Measurements from ENCODE around the gene UGCG. TPM values are rescaled to one million over a fixed set of nuclear protein-coding genes. Genes with fewer than 3 reads are reported as not detected.

UGCG gene
- total and polyA plus RNA-seq, 4 donors = 22.3 to 102 (median 33.6) TPM

GRCh38 chr9:111966124-111966723 is 69.6 kb downstream of the UGCG start:
- no peaks in the 10 kb centered on the region for H3K9me3 ChIP-seq (ENCODE audit: control insufficient read depth, insufficient read depth, low read length)
- H3K27ac ChIP-seq (ENCODE audit: low read depth, low read length) = no peak overlapping the region
- 96% methylated on average over 4 of the region's 15 CpGs for WGBS (ENCODE audit: insufficient coverage)
- H3K4me3 ChIP-seq (ENCODE audit: low read depth, low read length) = no peak overlapping the region
- H3K27me3 ChIP-seq (ENCODE audit: control insufficient read depth, insufficient read depth, low read length) = no peaks in the 10 kb centered on the region
- no peak for DNase-seq (ENCODE audit: low read depth in 4 of 6, low spot score in 6 of 6)
- H3K36me3 ChIP-seq (ENCODE audit: control insufficient read depth, insufficient read depth, low read length) = no peaks in the 10 kb centered on the region
- no peaks in the 10 kb centered on the region for H3K4me1 ChIP-seq (ENCODE audit: control insufficient read depth, insufficient read depth, low read length)

- no CpG with 5 or more reads among the region's 1 CpG for whole genome bisulfite sequencing (ENCODE audit: insufficient coverage)
- no peaks in the 10 kb centered on the region for H3K27me3 ChIP-seq (ENCODE audit: control insufficient read depth, insufficient read depth, low read length)
- H3K4me3 ChIP-seq (ENCODE audit: low read depth, low read length) = no peak overlapping the region
- no peaks in the 10 kb centered on the region for H3K36me3 ChIP-seq (ENCODE audit: control insufficient read depth, insufficient read depth, low read length)
- no peaks in the 10 kb centered on the region for H3K4me1 ChIP-seq (ENCODE audit: control insufficient read depth, insufficient read depth, low read length)
- no peaks in the 10 kb centered on the region for H3K9me3 ChIP-seq (ENCODE audit: control insufficient read depth, insufficient read depth, low read length)
- DNase-seq (ENCODE audit: low read depth in 4 of 6, low spot score in 6 of 6) = no peak
- no peak overlapping the region for H3K27ac ChIP-seq (ENCODE audit: low read depth, low read length)
These were observed 70.3 kb downstream of the UGCG start for GRCh38 chr9:111966861-111967291.

DNA sequence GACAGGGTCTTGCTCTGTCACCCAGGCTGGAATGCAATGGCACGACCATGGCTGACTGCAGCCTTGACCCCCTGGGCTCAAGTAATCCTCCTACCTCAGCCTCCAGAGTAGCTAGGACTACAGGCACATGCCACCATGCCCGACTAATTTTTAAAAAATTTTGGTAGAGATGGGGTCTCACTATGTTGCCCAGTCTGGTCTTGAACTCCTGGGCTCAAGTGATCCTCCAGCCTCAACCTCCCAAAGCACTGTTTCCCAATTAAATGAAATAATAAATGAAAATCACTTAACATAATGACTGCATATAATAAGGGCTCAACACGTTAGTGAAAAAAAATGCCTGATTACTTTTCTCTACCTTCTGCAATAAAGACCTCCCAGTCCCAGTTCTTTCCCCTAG is 71.0 kb downstream of the UGCG start:
- no CpG with 5 or more reads among the region's 3 CpGs for WGBS (ENCODE audit: insufficient coverage)
- H3K27me3 ChIP-seq (ENCODE audit: control insufficient read depth, insufficient read depth, low read length) = no peaks in the 10 kb centered on the region
- no peaks in the 10 kb centered on the region for H3K9me3 ChIP-seq (ENCODE audit: control insufficient read depth, insufficient read depth, low read length)

DNA sequence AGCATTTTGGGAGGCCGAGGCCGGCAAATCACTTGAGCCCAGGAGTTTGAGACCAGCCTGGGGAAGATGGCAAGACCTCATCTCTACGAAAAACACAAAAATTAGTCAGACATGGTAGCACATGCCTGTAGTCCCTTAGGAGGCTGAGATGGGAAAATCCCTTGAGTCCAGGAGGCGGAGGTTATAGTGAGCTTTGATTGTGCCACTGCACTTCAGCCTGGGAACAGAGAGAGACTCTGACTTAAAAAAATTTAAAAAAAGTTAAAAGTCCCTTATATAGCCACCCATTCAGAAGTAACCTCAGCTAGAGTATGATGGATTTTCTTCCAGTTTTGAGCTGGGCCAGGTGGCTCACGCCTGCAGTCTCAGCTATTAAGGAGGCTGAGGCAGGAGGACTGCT is 72.4 kb downstream of the UGCG start:
- H3K27me3 ChIP-seq (ENCODE audit: control insufficient read depth, insufficient read depth, low read length) = no peaks in the 10 kb centered on the region
- no peaks in the 10 kb centered on the region for H3K9me3 ChIP-seq (ENCODE audit: control insufficient read depth, insufficient read depth, low read length)
- H3K4me3 ChIP-seq (ENCODE audit: low read depth, low read length) = no peak overlapping the region
- H3K4me1 ChIP-seq (ENCODE audit: control insufficient read depth, insufficient read depth, low read length) = no peaks in the 10 kb centered on the region
- no peak overlapping the region for H3K27ac ChIP-seq (ENCODE audit: low read depth, low read length)
- no peaks in the 10 kb centered on the region for H3K36me3 ChIP-seq (ENCODE audit: control insufficient read depth, insufficient read depth, low read length)
- 100% methylated on average over 2 of the region's 5 CpGs for WGBS (ENCODE audit: insufficient coverage)
- no peak for DNase-seq (ENCODE audit: low read depth in 4 of 6, low spot score in 6 of 6)

More for the DNA sequence above, 71.0 kb downstream of the UGCG start:
- Histone ChIP-seq H3K36me3 (ENCODE audit: control insufficient read depth, insufficient read depth, low read length) (no peaks in the 10 kb centered on the region), H3K4me3 (ENCODE audit: low read depth, low read length) (no peak overlapping the region), H3K4me1 (ENCODE audit: control insufficient read depth, insufficient read depth, low read length) (no peaks in the 10 kb centered on the region), H3K27ac (ENCODE audit: low read depth, low read length) (no peak overlapping the region)
- DNase-seq (ENCODE audit: low read depth in 4 of 6, low spot score in 6 of 6) = no peak

- Histone ChIP-seq H3K4me3 (ENCODE audit: low read depth, low read length) (no peak overlapping the region), H3K27me3 (ENCODE audit: control insufficient read depth, insufficient read depth, low read length) (no peaks in the 10 kb centered on the region), H3K9me3 (ENCODE audit: control insufficient read depth, insufficient read depth, low read length) (no peaks in the 10 kb centered on the region), H3K36me3 (ENCODE audit: control insufficient read depth, insufficient read depth, low read length) (no peaks in the 10 kb centered on the region), H3K4me1 (ENCODE audit: control insufficient read depth, insufficient read depth, low read length) (no peaks in the 10 kb centered on the region), H3K27ac (ENCODE audit: low read depth, low read length) (no peak overlapping the region)
- DNase-seq (ENCODE audit: low read depth in 4 of 6, low spot score in 6 of 6) = no peak
- WGBS (ENCODE audit: insufficient coverage) = 65% methylated on average over 5 of the region's 8 CpGs
These were observed 73.0 kb downstream of the UGCG start for GRCh38 chr9:111969622-111970021.

DNA sequence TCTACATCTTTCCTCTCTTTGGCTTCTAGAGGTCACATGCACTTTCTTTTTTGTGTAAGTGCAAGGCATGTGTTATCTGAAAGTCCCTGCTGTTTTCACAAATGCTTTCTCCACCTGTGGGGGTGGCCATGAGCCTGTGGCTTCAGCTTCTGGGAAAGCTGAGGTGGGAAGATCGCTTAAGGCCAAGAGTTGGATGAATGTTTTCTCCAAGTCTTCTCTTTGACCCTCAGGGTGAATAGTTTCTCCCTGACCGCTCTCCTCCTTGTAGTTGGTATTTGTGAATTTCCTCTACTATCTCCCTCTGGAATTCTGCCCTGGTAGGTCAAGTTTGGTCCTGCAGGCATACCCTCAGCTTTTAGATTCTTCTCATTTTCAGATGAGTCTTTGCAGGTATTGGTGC is 74.2 kb downstream of the UGCG start:
- DNase-seq (ENCODE audit: low read depth in 4 of 6, low spot score in 6 of 6) = no peak
- no peaks in the 10 kb centered on the region for H3K27me3 ChIP-seq (ENCODE audit: control insufficient read depth, insufficient read depth, low read length)
- H3K36me3 ChIP-seq (ENCODE audit: control insufficient read depth, insufficient read depth, low read length) = no peaks in the 10 kb centered on the region
- H3K27ac ChIP-seq (ENCODE audit: low read depth, low read length) = no peak overlapping the region
- no peaks in the 10 kb centered on the region for H3K9me3 ChIP-seq (ENCODE audit: control insufficient read depth, insufficient read depth, low read length)
- H3K4me1 ChIP-seq (ENCODE audit: control insufficient read depth, insufficient read depth, low read length) = no peaks in the 10 kb centered on the region
- no peak overlapping the region for H3K4me3 ChIP-seq (ENCODE audit: low read depth, low read length)
- WGBS (ENCODE audit: insufficient coverage) = no CpG with 5 or more reads among the region's 2 CpGs

- no peak overlapping the region for H3K27ac ChIP-seq (ENCODE audit: low read depth, low read length)
- 56% methylated on average over 9 of the region's 12 CpGs for WGBS (ENCODE audit: insufficient coverage)
These were observed 77.6 kb downstream of the UGCG start for GRCh38 chr9:111974092-111974681.

GRCh38 chr9:111975709-111976108 is 79.1 kb downstream of the UGCG start:
- H3K4me3 ChIP-seq (ENCODE audit: low read depth, low read length) = no peak overlapping the region
- no peaks in the 10 kb centered on the region for H3K4me1 ChIP-seq (ENCODE audit: control insufficient read depth, insufficient read depth, low read length)
- H3K9me3 ChIP-seq (ENCODE audit: control insufficient read depth, insufficient read depth, low read length) = no peaks in the 10 kb centered on the region
- no peak overlapping the region for H3K27ac ChIP-seq (ENCODE audit: low read depth, low read length)
- DNase-seq (ENCODE audit: low read depth in 4 of 6, low spot score in 6 of 6) = no peak
- H3K36me3 ChIP-seq (ENCODE audit: control insufficient read depth, insufficient read depth, low read length) = no peaks in the 10 kb centered on the region
- no peaks in the 10 kb centered on the region for H3K27me3 ChIP-seq (ENCODE audit: control insufficient read depth, insufficient read depth, low read length)
- WGBS (ENCODE audit: insufficient coverage) = 79% methylated on average over 5 of the region's 5 CpGs

More at GRCh38 chr9:111974092-111974681, 77.6 kb downstream of the UGCG start:
- Histone ChIP-seq H3K36me3 (ENCODE audit: control insufficient read depth, insufficient read depth, low read length) (no peaks in the 10 kb centered on the region), H3K9me3 (ENCODE audit: control insufficient read depth, insufficient read depth, low read length) (no peaks in the 10 kb centered on the region), H3K27me3 (ENCODE audit: control insufficient read depth, insufficient read depth, low read length) (no peaks in the 10 kb centered on the region), H3K4me1 (ENCODE audit: control insufficient read depth, insufficient read depth, low read length) (no peaks in the 10 kb centered on the region), H3K4me3 (ENCODE audit: low read depth, low read length) (no peak overlapping the region)
- DNase-seq (ENCODE audit: low read depth in 4 of 6, low spot score in 6 of 6) = peak in 1 of 6 donors; percentile 32

DNA sequence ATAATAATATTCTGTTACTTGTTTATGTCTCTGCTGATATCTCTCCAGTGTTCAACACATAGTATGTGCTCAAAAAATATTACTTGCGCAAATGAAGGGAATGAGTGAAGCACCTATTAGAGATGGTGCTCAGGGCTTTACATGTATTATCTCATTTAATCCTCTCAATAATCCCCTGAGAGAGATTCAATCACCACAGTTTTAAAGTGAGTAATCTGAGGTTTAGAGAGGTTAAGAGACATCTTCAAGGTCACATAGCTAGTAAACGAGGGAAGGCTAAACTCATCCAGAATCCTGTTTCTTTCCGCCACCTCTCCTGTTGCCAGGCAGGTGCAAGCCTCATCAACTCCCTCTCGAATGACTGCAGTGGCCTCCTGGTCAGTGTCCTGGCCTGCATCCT is 82.0 kb downstream of the UGCG start:
- Histone ChIP-seq H3K4me1 (ENCODE audit: control insufficient read depth, insufficient read depth, low read length) (no peaks in the 10 kb centered on the region), H3K9me3 (ENCODE audit: control insufficient read depth, insufficient read depth, low read length) (no peaks in the 10 kb centered on the region), H3K27ac (ENCODE audit: low read depth, low read length) (no peak overlapping the region), H3K36me3 (ENCODE audit: control insufficient read depth, insufficient read depth, low read length) (no peaks in the 10 kb centered on the region), H3K27me3 (ENCODE audit: control insufficient read depth, insufficient read depth, low read length) (no peaks in the 10 kb centered on the region), H3K4me3 (ENCODE audit: low read depth, low read length) (no peak overlapping the region)
- DNase-seq (ENCODE audit: low read depth in 4 of 6, low spot score in 6 of 6) = no peak
- WGBS (ENCODE audit: insufficient coverage) = 92% methylated on average over 3 of the region's 4 CpGs

GRCh38 chr9:111979561-111979960 is 82.9 kb downstream of the UGCG start:
- no peak overlapping the region for H3K4me3 ChIP-seq (ENCODE audit: low read depth, low read length)
- no peak for DNase-seq (ENCODE audit: low read depth in 4 of 6, low spot score in 6 of 6)
- no peaks in the 10 kb centered on the region for H3K27me3 ChIP-seq (ENCODE audit: control insufficient read depth, insufficient read depth, low read length)
- no peak overlapping the region for H3K27ac ChIP-seq (ENCODE audit: low read depth, low read length)
- H3K9me3 ChIP-seq (ENCODE audit: control insufficient read depth, insufficient read depth, low read length) = no peaks in the 10 kb centered on the region
- WGBS (ENCODE audit: insufficient coverage) = 100% methylated on average over 1 of the region's 3 CpGs
- H3K4me1 ChIP-seq (ENCODE audit: control insufficient read depth, insufficient read depth, low read length) = no peaks in the 10 kb centered on the region
- H3K36me3 ChIP-seq (ENCODE audit: control insufficient read depth, insufficient read depth, low read length) = no peaks in the 10 kb centered on the region

Measured in spinal cord (tissue), 10 donors.